SKM-1 treated with dmso at 0.1 percent for 144 hours (cell line): Measurements from ENCODE around the gene MGAT5.

Experiments
- DNase-seq: peaks from one replicate; lab custom pipeline; 2025; ENCODE audit not compliant: unreplicated experiment; lab: John Stamatoyannopoulos, UW

MGAT5 gene

GRCh38 chr2:134231301-134231964 is 22.4 kb upstream of the MGAT5 start:
- DNase-seq: no peak

GRCh38 chr2:134231965-134232340 is 21.9 kb upstream of the MGAT5 start:
- DNase-seq: no peak

- DNase-seq: peak; percentile 9
Measured at GRCh38 chr2:134232461-134232860, 21.4 kb upstream of the MGAT5 start.

GRCh38 chr2:134232868-134233727 is 20.8 kb upstream of the MGAT5 start:
- peak; percentile 12 for DNase-seq

- no peak for DNase-seq
Measured at GRCh38 chr2:134233728-134234136, 20.1 kb upstream of the MGAT5 start.

GRCh38 chr2:134234535-134234934 is 19.3 kb upstream of the MGAT5 start:
- no peak for DNase-seq

- no peak for DNase-seq
Measured at GRCh38 chr2:134235510-134236144, 18.2 kb upstream of the MGAT5 start.

GRCh38 chr2:134238371-134238770 is 15.5 kb upstream of the MGAT5 start:
- no peak for DNase-seq

GRCh38 chr2:134240061-134240460 is 13.8 kb upstream of the MGAT5 start:
- DNase-seq: no peak

- no peak for DNase-seq
Measured at GRCh38 chr2:134241911-134242310, 12.0 kb upstream of the MGAT5 start.

- DNase-seq: no peak
Measured at GRCh38 chr2:134243244-134243643, 10.6 kb upstream of the MGAT5 start.

GRCh38 chr2:134244086-134244485 is 9.8 kb upstream of the MGAT5 start:
- no peak for DNase-seq

GRCh38 chr2:134244587-134244986 is 9.3 kb upstream of the MGAT5 start:
- DNase-seq: no peak

- peak; percentile 71 for DNase-seq
Measured at GRCh38 chr2:134245340-134245984, 8.4 kb upstream of the MGAT5 start.

GRCh38 chr2:134246154-134246874 is 7.6 kb upstream of the MGAT5 start:
- no peak for DNase-seq

- no peak for DNase-seq
Measured at GRCh38 chr2:134247679-134248078, 6.2 kb upstream of the MGAT5 start.

- no peak for DNase-seq
Measured at GRCh38 chr2:134248913-134249312, 5.0 kb upstream of the MGAT5 start.

- DNase-seq: no peak
Measured at GRCh38 chr2:134249755-134250154, 4.1 kb upstream of the MGAT5 start.

- DNase-seq: peak; percentile 29
Measured at GRCh38 chr2:134250840-134251461, 2.9 kb upstream of the MGAT5 start.

- no peak for DNase-seq
Measured at GRCh38 chr2:134252092-134252750, 1.7 kb upstream of the MGAT5 start.
